Gastroesophageal sphincter (tissue), 3 donors: ENCODE data around the gene CNPY4.

Experiments used
- CTCF ChIP-seq, 4 experiments: fragments of 200-600 bp in 2 of 4; fragments of 450-650 bp in 2 of 4; sonication (generic) in 1 of 4; IDR thresholded peaks; one replicate each; pipeline ENCODE4 v1.5.1; 2017 to 2019; ENCODE audit warnings: antibody characterized with exemption in 4 of 4, mild to moderate bottlenecking in 2 of 4, moderate library complexity in 2 of 4
- EP300 ChIP-seq: sonication (generic); formaldehyde crosslinking; IDR thresholded peaks from one replicate; pipeline ENCODE4 v1.6.1; 2017; ENCODE audit warnings: antibody characterized with exemption, mild to moderate bottlenecking
- POLR2A ChIP-seq, 2 donors: fragments of 450-650 bp; IDR thresholded peaks; one replicate each; pipeline ENCODE4 v1.6.1; 2017; ENCODE audit warnings: antibody characterized with exemption in 2 of 2, mild to moderate bottlenecking in 2 of 2, moderate library complexity in 1 of 2
- POLR2AphosphoS5 ChIP-seq: sonication (generic); formaldehyde crosslinking; IDR thresholded peaks from one replicate; pipeline ENCODE4 v1.6.1; 2017; ENCODE audit warnings: antibody characterized with exemption

GRCh38 chr7:100158229-100159098 lies 39.0 kb downstream of the CNPY4 start, which contains the start of gene TRAPPC14:
- TF ChIP-seq POLR2A (IDR thresholded peaks at IDR 0.05), result peak; percentile 30 to 43
- TF ChIP-seq CTCF (IDR thresholded peaks at IDR 0.05), result peak in 2 of 4 experiments; percentile 6 to 16
- peak; percentile 60 for TF ChIP-seq POLR2AphosphoS5
- TF ChIP-seq EP300, result no peak
